HG03354 (cell line): Measurements from ENCODE around the gene HNRNPK.

ENCODE experiments used
- ATAC-seq: cut with Tn5 transposase; IDR thresholded peaks from one replicate; pipeline ENCODE4 v1.9.1; 2021; ENCODE audit warnings: mild to moderate bottlenecking; ENCODE audit not compliant: unreplicated experiment, poor library complexity, severe bottlenecking

The HNRNPK gene

DNA sequence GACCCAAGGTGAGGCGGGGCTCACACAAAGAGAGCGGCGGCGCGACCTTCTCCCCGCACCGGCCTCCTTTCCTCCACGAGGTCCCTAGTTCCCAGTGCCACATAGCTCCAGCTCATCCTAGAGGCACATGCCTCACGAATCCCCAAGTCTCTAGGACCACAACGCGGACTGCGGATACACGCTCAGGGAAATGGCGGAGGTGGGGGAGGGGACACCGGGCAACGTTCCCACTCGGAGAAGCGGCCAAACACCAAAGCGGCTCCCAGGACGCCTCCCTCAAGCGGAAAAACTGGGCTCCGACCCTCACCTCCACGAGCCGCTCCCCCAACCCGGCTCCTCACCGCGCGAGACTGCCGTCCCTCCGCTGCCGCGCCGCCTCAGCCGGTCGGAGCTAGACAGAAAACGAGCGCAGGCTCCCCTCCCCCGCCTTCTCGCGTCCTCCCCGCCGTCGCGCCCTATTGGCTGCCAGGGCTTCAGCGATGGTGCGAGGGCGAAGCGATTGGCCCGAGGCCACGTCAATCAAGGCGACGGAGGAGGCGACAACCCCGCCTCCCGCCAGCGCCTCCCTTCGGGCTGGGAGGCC is at the start of gene HNRNPK:
HNRNPK (minus strand) TSS at position 404 of the 583 bp plus-strand sequence. CDS start 1,963 bp downstream, outside the sequence.
- peak; percentile 85 for ATAC-seq

DNA sequence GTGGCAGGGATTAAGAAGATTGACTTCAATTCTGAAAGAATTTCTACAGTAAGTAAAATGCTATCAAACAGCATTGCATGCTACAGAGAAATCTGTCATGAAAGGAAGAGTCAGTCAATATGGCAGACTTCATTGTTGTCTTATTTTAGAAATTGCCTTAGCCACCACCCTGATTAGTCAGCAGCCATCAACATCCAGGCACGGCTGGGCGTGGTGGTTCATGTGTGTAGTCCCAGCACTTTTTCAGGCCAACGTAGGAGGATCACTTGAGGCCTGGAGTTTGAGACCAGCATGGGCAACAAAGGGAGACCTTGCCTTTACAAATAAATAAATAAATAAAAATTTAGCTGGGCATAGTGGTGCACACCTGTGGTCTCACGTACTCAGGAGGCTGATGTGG is 47.2 kb upstream of the HNRNPK start:
- ATAC-seq, result no peak

DNA sequence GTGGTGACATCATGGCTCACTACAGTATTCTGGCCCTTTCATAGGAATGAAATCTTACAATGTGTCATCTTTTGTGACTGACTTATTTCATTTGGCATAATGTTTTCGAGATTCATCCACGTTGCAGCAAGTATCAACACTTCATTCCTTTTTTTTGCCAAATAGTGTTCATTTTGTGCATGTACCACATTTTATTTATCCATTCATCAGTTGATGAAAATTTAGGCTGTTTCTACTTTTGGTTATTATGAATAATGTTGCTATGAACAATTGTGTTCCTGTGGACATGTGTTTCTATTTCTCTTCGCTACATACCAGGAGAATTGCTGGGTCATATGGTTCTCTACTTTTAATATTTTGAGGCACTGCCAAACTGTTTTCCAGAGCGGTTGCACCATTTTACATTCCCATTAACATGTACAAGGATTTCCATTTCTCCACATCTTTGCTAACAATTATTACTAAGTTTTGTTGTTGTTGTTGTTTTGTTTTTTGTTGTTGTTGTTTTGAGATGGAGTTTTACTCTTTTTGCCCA is 44.1 kb upstream of the HNRNPK start:
- ATAC-seq, result no peak

DNA sequence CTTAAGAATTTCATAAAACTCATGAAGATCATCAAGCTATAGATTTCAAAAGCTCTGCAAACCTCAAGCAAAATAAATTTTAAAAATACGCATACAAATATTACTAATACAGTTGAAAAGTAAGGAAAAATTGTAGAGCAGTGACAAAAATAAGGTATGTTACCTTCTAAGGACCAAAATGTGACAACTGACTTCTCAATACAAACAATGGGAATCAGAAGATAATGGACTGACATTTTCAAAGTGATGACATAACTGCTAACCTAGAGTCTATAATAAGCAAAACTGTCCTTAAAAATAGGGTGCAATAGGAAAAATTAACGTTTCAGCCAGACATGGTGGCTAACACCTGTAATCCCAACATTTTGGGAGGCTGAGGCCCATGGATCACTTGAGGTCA is 27.6 kb upstream of the HNRNPK start:
- no peak for ATAC-seq

DNA sequence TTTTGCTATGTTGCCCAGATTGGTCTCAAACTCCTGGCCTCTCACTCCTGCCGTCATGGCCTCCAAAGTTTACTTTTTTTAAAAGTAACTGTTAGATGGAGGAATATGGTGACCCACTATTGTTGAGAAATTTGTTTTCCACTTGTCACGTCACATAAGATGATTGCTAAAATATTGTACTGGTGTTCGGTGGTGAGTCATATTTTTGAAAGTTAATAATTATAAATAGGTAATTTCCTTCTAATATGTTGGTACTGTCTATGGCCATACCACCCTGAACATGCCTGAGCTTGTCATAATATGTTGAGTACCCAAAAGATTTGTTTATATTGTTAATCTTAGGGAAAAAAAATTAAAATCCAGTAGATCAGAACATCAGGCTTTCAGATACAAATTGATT is 23.2 kb upstream of the HNRNPK start:
- no peak for ATAC-seq

DNA sequence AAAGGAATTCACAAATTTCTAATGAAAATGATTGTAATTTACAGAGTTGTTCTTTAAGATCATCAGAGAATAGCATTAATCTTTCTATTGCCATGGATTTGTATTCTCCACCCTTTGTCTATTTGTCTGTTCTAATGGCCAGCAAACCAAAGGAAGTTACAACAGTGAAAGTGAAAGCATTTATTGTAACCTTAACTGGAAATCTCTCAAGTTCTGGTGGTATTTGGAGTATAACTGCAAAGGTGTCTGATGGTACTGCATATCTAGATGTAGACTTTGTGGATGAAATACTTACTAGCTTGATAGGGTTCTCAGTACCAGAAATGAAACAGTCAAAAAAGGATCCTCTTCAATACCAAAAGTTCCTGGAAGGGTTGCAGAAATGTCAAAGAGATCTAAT is 22.3 kb upstream of the HNRNPK start:
- ATAC-seq, result peak; percentile 90

DNA sequence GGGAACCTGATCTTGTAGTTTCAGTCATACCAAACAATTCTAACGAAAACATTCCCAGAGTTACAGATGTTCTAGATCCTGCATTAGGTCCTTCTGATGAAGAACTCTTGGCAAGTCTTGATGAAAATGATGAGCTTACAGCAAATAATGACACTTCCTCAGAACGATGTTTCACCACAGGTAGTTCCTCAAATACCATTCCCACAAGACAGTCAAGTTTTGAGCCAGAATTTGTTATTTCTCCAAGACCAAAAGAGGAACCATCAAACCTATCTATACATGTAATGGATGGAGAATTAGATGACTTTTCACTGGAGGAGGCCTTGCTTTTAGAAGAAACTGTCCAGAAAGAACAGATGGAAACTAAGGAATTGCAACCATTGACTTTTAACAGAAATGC is 21.6 kb upstream of the HNRNPK start:
- ATAC-seq, result no peak

DNA sequence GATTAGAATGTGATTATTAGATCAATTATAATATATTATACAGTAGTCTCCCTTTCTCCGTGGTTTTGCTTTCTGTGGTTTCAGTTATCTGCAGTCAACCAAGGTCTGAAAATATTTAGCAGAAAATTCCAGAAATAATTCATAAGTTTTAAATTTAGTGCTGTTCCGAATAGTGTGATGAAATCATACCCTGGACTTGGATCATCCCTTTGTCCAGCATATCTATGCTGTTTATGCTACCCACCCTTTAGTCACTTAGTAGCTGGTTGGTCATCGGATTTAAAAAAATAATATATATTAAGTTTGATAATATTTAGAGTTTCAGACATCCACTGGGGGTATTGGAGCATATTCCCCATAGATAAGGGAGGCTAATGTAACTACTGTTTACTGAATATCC is 20.2 kb upstream of the HNRNPK start:
- no peak for ATAC-seq

DNA sequence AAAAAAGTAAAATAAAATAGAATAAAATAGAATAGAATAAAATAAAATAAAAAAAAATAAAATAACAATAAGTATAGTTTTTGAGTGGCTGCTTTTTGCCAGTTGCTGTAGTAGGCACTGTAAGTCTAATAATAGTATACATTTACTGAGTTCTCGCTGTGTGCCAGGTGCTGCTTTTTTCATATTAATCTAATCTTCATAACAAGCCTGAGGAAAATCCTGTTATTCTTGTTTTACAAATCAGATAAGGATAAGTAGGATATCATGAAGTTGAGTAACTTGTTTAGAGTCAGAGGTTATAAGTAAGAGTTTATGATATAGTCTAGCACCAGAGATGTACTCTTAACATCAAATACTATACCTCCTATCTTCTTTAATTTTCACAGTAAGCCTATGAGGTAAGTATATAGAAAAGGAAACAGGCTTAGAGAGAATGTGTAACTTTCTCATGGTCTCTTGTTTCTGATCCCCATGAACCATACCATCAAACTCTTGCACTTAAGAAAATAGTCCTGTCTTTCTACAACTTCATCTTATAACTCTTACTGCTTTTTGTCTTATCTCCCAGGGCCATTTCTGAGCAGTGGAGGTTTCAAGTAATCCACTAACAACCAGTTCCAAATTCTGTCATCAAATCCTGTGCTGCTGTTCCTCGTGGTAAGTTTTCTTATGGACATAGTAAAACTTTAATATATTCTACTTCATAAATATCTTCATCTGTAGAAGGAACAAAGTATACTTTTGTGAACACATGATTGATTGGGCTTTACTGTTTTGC is 19.3 kb upstream of the HNRNPK start:
- no peak for ATAC-seq

DNA sequence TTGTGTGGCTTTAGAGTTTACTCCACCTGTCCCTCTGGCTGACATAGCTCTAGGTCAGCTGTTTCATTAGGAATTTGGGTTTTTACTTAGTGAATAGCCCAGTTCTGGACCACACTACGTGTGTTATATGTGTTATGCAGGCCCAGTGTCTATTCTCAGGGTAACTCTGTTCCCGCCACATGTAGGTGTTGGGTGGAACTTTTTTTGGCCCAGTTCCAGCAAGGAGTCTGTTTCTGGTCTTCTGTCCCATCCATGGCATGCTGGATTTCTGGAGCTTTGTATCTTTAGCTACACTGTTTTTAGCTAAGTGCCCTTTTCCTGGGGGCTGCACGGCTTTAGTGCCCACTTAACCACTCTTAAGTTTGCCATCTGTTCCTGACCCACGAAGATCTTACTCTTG is 16.1 kb upstream of the HNRNPK start:
- ATAC-seq, result no peak

DNA sequence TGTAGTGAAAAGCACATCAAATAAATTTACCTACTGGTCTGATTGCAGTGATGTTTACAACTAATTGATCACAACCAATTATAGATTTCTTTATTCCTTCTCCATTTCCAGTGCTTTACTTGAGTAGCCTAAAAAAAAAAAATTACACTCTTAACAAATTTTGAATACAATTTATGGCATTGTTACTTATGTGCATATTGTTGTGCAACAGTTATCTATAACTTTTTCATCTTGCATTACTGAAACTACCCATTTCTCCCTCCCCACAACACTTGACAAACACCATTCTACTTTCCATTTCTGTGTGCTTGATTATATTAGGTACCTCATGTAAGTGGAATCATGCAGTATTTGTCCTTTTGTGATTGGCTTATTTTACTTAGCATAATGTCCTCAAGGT is 12.9 kb upstream of the HNRNPK start:
- no peak for ATAC-seq

DNA sequence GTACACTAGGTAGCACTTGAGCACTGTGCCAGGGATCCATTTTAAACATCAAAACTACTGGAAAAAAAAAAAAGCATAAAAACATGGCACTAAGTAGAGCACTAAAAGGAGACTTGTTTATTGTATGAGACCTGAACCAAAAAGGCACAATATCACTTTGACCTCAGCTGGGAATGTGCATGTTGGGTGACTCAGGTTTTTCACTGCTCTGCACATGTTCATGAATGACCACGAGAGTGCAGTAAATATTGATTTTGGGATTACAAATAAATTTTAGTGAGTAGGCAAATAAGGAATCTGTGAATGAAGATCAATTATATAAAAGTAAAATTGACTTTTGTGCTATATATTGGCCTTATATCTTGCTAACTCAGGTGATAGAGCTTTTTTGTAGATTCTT is 12.4 kb upstream of the HNRNPK start:
- ATAC-seq, result no peak

DNA sequence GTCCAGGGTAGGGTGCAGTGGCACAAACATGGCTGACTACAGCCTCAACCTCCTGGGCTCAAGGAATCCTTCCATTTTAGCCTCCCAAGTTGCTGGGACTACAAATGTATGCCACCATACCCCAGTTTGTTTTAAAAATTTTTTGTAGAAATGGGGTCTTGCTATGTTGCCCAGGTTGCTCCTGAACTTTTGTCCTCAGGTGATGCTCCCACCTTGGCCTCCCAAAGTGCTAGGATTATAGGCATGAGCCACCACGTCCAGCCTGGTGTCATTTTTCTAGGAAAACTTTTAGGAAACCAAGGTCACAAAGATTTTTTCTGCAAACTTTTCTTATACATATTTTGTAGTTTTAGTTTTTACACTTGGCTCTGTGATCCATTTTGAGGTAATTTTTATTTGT is 11.3 kb upstream of the HNRNPK start:
- no peak for ATAC-seq

DNA sequence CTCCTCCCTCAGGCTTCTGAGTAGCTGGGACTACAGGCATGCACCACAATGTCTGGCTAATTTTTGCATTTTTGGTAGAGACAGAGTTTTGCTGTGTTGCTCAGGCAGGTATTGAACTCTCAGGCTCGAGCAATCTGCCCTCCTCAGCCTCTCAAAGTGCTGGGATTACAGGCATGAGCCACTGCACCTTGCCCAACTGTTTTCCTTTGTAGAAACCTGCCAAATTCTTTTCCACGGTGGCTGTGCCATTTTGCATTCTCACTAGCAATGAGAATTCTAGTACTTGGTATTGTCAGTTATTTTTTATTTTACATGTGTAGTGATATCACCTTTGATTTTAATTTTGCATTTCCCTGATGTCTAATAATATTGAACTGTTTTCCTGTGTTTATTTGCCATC is 8.4 kb upstream of the HNRNPK start:
- ATAC-seq, result no peak

DNA sequence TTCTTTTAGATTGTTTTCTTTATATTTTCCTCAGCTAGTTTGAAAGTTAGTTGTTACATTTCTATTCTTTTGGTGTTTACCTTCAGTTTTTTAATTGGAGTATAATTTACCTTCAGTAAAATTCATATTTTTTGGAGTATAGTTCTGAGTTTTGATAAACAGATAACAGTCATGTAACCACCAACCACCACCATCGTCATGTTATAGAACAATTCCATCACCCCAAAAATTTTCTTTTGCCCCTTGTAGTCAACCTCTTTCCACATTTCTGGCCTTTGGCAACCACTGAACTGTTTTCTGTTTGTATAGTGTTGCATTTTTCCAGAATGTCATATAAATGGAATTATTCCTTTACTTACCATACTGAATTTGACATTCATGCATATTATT is 7.4 kb upstream of the HNRNPK start:
- ATAC-seq, result no peak

DNA sequence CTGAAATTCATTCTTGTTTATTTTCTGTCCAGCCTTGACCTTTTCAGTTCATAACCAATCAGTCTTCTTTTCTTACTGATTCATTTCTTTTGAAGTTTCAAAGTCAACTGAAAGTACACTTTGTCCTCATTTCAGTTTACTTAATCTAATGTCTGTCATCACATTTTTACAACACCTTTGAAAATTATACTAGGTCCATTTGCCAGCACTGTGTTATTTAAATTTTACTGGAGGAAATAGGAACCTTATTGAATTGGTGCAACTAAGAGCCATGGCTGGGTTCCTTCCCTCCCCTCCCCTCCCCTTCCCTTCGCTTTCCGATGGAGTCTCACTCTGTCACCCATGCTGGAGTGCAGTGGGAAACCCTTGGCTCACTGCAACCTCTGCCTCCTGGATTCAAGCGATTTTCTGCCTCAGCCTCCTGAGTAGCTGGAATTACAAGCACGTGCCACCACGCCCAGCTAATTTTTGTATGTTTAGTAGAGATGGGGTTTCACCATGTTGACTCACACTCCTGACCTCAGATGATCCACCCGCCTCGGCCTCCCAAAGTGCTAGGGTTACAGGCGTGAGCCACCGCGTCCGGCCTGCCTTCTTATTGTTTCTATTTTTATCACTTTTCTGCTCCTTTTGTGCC is 6.9 kb upstream of the HNRNPK start:
- no peak for ATAC-seq

DNA sequence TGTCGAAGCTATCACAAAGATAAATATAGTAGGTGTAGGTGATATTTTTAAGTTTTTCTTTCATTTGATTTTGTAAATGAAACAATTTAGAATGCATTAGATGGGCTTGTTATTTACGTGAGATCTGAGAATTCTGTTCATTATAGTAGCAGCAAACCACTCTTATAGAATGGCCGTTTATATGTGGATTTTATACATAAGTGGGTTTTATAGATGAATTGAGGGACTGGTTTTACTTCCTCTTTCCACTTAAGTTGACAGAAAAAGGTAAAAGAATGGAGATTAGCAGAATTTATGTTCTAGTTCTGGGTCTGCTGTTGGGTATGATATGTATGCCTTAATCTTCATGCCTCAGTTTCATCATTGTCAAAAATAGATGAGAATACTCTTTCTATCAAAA is 6.2 kb upstream of the HNRNPK start:
- no peak for ATAC-seq

DNA sequence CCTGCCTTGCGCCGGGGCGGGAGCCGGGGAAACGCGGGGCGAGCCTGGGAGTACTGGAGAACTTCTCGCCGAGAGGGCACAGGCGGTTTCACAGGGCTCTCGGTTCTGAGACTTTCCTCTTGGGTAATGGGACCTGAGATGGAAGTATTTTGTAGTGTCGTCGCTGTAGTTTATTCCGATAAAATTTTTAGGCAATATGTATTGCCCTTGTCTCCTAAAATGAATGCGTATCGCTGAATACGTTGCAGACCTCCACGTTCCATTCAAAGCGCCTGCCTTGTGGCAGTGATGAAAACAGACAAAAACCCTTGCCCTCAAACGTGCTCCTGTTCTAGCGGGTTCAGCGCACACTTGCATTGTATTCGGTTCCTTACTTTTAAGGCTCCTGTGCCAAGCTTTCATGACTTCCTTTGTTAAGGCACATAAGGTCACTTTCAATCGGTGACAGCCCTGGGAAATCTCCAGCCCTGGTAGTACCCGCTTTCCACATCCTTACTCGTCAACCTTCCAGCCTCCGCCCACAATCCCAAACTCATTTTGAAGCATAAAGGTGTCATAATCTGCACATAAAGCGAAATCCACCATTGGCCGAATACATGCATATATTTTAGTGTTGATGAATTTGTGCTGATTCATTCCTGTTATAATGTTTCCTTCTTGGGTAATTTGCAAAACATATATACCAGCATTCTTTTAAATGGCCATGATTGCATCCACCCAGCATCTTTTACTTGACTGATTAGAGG is 1.3 kb upstream of the HNRNPK start:
- peak; percentile 14 for ATAC-seq

DNA sequence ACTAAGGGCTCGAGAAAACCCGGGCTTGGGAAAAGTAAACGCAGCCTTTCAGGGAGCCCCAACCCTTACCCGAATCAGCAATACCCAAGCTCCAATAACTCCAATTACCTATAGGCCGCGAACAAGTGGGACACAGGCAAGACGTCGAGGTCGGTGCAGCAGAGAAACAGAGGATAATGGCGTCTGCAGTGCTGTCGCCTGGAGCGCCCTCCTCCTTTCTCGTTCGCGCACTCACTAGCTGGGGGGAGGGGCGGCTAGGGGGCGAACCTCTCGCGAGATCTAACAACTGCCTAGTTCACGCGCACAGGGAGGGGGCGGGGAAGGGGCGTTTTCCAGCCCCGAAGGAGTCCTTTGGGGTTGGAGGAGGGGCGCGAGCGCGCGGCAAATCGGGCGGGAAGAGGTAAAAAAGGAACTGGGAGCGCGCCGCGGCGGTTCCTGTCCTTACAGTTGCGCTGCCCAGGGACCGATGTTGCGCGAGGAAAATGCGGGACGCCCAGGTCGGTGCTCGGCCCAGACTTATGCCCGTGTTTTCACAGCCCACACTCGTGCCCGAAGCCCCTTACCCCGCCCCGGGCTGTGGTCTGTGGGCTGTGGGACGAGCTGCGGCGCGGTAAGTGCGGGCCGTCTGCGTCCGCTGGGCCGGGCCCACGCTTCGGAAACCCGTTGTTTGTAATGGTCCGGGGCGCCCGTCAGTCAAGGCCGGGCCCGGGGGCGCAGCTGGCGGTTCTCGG is 545 bp upstream of the HNRNPK start, which contains the start of gene RMI1:
RMI1 (plus strand) TSS at position 411 of the 731 bp plus-strand sequence. CDS start 20,182 bp downstream, outside the sequence.
- ATAC-seq, result peak; percentile 71
